Hindlimb muscle (tissue), 1 donor: ENCODE measurements around the gene CERK. TPM values are rescaled to one million over a fixed set of nuclear protein-coding genes. Genes with fewer than 3 reads are reported as not detected.

ENCODE experiments used
- DNase-seq: peaks from one replicate; pipeline ENCODE4 v3.0.0-alpha.2; 2013
- polyA plus RNA-seq: library from polyadenylated mRNA; unstranded; fragments of 120-200 nt; gene quantifications from one replicate; pipeline ENCODE4 v1.2.1, GENCODE V29; 2013; ENCODE audit not compliant: insufficient read length

Gene CERK
- polyA plus RNA-seq, 1 donor = 20.5 TPM

DNA sequence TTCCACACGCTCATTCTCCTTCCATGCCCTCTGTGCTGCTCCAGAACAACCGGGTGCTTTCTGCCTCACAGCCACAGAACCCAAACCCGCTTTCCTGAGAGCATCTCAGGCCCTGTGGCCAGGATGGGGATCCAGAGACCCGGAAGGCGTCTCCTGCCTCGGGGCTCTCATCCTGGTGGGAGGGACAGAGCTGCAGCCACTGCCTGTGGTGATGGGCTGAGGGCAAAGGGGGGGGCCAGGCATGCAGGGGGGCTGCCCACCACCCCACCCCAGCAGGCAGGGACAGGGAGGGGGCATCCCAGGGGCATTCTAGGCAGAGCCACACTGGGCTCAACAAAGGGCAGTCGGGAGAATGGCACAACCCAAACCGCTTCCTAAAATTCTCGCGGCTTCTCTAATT lies 41.4 kb downstream of the CERK start:
- DNase-seq = no peak

- DNase-seq = no peak
These were observed 41.9 kb downstream of the CERK start for GRCh38 chr22:46696229-46696518.

DNA sequence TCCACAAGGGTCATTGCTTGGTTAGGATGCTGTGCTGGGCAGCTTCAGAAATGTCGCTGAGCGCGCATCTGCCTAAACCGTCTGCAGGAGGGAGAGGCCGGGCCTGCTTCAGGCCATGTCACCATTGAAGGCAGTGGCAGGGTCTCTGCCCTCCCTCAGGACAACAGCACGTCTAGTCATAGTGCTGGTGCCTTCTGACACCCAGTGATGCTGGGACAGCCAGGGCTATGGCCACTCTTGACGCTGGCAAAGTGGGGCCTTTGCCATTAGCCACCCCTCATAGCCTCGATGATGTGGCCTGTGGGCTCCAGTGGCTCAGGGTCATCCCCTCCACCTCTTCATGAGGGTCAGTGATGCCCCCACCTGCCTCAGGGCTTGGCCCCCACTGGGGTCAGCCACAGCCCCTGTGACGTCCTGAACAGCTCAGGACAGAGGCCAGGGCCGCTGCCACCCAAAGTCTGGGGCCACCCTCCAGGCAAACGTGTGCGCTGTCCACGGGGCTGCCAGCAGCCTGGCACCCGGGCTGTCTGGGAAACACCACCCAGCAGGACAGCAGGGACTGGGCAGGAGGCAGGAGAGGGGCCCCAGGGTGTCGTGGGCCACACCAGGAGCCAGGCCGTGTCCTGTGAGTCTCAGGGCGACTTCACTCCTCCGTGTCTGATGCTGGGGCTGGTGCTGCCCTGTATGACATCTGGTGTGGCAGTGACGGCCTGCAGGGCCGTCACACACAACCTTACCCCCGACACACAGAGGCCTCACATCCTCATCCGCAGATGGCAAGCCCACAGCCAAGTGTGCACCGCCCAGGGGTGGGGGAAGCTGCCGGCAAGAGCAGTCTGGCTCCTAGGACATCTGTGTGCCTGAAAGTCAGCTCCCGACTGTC lies 42.5 kb downstream of the CERK start:
- no peak for DNase-seq

DNA sequence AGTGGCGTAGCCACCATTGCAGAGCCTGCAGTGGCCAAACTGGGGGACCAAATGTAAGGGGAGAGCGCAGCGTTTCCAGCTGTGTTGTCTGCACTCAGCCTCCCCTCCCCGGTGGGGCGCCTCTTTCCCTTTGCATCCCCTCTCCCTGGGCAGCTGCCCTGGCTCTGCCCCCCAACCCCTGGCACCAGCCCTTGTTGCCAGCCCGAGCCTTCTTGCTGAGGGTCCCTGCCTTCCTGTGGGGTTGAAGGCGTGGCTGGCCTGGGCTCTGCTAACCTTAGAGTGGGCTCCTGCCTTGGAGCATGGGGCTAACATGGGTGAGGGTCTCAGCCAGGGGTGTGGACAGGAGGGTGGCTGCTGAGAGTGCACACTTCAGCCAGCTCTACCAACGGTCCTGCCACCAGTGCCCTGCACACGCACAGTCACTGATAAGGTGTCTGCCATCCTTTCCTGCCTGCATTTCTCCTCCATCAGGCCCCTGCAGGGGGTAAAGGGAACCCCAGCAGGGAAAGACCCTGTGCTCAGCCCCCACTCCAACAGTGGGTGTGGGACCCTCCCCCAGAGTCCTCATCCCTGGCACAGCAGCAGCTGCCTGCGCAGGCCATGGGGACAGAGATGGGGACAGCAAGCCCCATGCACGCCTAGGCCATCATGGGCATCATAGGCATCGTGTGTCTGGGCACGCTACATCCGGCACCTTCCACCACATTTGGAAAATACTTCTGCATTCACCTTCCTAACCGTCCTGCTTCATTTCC lies 43.5 kb downstream of the CERK start:
- no peak for DNase-seq

GRCh38 chr22:46693634-46694415 lies 44.2 kb downstream of the CERK start:
- no peak for DNase-seq

DNA sequence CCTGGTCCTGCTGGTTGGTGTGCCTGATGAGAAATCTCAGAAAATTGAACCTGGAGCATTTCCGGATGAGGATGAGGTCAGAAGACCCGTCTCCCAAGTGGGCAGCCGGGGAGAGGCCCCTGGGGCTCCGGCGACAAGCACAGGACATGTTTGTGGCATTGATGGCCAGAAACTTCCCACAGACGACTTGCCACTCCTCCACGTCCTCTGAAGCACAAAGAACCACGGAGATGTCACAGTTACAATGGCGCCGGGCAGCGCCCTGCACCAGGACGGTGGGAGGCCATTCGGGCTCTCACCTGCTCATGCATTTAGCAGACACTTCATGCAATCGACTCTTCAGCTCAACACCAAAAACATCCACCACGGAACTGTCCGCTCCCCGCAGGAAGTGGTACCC lies 46.5 kb downstream of the CERK start:
- DNase-seq = no peak

- no peak for DNase-seq
These were observed 47.9 kb downstream of the CERK start for GRCh38 chr22:46690146-46690545.

- no peak for DNase-seq
These were observed 49.1 kb downstream of the CERK start for GRCh38 chr22:46688949-46689348.

GRCh38 chr22:46687460-46687859 lies 50.6 kb downstream of the CERK start:
- DNase-seq = no peak

- DNase-seq = no peak
These were observed 51.0 kb downstream of the CERK start for GRCh38 chr22:46687048-46687444.

DNA sequence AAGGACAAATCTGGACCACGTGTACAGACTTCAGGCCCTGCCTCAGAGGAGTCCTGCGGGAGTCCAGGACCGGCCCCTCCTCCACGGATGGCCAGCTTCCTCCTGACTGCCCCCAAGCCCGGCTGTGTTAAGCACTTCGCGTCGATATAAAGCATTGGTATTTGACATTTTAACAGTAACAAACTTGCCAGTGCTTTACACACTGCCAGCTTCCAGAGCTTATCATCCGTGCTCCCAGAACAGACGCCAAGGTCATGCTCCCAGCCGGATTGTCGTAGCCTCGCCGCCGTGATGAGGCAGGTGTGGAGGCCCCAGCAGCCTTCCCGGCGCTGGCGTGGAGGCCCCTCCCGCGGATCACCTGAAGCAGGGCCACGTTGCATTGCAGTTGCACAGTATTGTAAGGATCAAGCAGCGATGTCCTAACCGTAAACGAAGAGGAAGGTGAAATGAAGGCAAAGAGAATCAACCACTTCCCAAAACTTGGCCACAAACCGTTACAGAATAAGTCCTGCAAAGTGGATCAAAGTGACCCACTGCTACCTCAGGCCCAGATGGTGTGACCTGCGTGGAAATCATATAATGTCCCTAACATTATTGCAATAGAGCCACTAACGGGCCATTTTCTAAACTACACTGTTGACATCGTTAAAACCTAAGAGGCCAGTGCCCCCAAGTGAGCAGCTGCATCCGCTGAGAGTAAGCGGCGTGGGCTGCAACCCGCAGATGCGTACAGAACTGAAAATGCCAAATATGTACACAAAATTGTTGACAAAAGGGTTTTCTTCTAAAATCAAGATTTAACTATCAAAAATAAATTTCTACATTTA lies 51.6 kb downstream of the CERK start:
- DNase-seq = no peak

DNA sequence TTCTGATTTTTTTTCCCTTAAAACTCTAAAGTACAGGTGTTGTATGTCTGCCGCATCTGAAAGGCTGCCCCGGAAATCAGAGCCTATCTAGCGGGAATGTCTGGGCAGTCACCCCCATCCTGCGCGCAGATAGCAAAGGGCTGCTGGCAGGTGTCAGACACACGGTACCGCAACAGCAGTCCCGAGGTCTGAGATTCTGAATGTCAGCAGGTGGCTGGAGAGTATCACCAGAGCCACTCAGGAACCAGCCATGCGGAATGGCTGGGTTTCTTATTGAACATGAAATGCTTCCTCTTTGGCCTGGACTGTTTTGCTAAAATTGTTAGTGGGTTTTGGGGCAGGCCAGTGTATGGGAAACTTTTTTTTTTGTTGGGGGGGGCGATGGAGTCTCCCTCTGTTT lies 53.3 kb downstream of the CERK start:
- no peak for DNase-seq

DNA sequence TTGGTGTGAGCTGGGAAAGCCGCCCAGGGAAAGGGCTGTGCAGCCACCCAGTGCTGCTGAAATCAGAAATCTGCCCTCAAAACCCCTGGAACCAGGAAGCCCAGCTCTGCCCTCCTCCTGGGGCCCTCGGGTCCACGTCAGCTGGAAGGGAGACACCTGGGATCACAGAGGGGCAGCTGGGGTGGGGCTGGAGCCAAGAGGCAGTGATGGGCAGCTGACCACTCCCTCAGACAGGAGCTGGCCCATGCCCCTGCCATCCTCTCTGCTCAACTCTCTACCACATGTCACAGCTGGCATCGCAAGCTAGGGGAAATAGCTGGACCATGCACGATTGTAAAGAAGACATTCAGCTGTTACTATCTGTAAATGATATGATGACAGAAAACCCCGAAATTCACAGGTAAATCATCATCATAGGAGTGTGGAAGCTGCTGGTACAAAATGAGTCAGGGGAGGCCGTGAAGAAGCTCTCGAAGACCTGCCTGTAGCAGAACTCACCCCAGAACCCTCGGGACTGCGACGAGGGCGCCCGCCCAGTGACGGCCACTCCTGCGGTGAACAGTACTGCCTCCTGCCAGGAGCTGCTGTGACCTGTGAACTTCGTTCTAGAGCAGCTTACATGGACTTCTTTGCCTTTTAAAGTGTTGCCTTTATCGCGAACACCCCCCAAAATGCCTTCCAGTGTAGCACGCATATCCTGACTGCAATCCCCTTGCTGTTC lies 55.9 kb downstream of the CERK start:
- no peak for DNase-seq

DNA sequence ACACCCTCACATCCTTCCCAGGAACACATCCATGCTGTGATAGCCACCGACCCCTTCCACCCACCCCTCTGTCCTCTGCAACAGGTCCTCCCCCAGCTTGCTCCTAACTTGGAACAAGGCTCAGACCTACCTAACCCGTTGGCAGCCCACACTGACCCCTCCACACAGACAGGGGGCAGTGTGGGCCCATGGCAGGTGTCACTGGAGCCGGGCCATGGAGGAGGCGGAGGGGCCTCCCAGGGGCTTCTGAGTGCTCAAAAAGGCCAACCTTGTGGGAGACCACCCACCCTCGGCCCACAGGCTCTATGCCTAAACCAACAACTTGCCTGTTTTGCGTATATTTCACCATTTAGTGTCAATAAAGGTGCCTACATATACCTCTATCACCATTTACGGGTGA lies 57.0 kb downstream of the CERK start:
- DNase-seq = no peak

- DNase-seq = no peak
These were observed 58.3 kb downstream of the CERK start for GRCh38 chr22:46679706-46680269.

GRCh38 chr22:46678785-46679700 lies 59.0 kb downstream of the CERK start:
- DNase-seq = no peak

GRCh38 chr22:46678003-46678657 lies 59.9 kb downstream of the CERK start:
- no peak for DNase-seq

DNA sequence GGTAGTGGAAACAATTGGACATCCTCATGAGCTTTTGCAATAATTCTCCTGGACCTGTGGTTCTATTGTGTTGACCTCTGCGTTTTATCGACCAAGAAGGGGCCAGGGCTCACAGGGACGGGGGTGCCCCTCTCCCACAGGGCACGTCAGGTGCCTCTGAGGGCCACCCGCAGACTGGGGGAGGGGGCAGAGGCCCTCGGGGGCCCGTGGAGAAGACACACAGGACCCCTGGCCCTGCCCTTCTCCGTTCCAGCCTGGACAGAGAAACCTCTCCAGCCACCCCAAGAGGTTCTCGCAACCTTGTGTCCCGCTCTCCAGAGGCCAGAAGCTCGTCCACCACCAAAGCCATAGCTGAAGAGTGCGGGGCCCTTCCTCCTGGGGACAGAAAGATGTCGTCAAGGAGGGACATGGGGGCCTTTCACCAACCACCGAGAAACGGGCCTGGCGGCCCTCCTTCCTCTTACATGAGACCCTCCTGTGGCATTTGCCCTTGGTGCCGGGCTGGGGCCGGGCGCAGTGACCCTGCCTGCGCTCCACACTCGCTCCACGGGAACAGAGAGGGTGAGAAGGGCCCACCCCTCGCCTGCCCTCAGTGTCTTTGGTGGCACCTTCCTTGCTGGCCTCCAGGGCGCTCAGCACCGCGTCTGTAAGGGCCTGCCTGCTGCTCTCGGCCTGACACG lies 60.6 kb downstream of the CERK start:
- DNase-seq = no peak

DNA sequence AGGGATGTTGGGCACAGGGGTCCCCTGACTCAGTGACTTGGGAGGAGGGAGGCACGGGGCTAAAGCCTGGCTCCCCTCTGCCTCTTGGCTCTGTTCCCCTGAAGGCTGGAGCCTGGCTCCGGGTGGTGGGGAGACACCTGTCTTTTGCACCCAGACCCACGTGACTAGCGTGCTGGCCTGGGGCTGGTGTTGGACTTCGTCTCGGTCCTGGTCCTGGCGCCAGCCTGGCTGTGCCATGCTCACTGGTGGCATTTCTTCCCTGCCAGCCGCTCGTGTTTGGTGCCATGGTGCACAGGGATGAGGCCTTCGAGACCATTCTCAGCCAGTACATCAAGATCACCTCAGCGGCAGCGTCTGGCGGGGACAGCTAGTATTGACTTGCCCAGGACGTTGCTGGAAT lies 61.2 kb downstream of the CERK start:
- DNase-seq = no peak
